Stimulated activated CD8-positive, alpha-beta memory T cell treated with anti-CD3 and anti-CD28 coated beads, Interleukin-12 subunit alpha, Interleukin-12 subunit beta, amount 100 ng/mL, for 24 hours (primary cell): ENCODE results near the gene ENOX1.

ENCODE experiments used
- DNase-seq: peaks from one replicate; pipeline ENCODE4 v3.0.0-alpha.2; 2020; ENCODE audit errors: extremely low read depth

Gene ENOX1

DNA sequence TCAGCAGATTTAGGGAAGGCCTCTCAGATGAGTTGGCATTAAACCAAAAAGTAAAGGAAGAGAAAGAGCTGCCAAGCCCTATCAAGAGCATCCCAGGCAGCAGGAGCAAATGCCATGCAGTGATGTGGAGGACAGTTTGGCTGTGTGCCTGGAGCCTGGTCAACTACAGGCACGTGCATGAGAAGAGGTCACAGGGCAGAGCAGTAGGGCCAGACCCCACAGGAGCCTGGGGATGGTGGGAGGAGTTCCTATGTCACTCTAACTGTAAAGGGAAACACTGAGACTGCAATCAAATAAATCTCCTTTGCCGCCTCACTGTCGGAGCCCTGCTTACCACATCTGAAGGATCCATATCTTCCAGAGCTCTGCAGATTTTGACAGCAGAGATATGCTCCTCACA is 240.5 kb downstream of the ENOX1 start:
- DNase-seq = no peak

DNA sequence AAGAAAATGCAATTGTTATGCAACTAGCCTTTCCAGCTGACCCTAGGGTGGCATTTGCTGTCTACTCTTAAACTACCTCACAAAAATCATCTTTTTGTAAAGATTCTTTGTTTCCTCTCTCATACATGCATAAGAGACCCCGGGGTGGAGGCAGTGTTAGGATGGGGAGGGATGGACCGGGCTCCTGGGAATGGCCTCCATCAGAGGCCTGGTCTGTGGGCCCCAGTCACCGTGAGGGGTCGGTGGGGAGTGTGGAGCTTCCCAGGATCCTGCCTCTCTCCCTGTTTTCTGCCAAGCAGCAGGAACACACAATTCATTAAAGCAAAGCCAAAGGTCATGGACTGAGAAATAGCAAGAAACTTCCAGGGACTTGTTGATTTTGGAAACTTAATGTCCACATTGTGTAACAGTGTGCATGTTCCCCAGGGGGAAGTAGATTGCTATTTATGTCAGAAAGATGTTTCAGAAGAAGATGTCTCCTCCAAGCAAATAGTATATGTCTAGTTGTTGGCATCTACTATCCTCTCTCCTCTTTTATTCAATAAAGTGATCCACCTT is 241.4 kb downstream of the ENOX1 start:
- DNase-seq = no peak

DNA sequence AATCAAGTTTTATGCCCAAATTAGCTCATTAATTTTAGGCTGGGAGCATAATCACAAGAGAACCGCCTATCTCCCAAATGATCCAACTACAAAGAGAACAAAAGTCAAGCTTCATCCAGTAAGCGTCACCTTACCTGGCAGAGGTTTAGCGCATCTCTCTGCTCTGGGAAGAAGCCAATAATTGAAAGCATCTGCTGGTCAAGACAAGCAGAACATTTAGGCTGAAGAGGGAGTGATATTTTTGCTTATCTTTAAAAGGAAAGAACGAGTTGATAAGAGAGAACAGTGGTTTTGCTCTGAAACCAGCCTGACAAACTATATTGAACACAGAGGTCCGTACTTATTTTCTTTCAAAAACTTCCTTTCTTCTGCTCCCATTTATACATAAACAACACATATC is 242.1 kb downstream of the ENOX1 start:
- no peak for DNase-seq

DNA sequence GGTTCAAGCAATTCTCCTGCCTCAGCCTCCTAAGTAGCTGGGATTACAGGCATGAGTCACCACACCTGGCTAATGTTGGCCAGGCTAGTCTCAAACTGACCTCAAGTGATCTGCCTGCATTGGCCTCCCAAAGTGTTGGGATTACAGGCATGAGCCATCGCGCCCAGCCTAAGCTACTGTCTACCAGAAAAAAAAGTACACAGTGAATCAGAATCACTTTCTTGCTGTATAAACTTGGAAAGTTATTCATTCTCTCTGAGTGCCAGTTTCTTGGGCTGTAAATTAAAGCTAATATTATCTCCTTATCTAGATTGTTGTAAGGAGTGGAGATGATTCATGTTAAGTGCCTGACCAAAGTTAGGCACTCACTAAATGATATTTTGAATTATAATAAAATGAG is 242.8 kb downstream of the ENOX1 start:
- DNase-seq = no peak

DNA sequence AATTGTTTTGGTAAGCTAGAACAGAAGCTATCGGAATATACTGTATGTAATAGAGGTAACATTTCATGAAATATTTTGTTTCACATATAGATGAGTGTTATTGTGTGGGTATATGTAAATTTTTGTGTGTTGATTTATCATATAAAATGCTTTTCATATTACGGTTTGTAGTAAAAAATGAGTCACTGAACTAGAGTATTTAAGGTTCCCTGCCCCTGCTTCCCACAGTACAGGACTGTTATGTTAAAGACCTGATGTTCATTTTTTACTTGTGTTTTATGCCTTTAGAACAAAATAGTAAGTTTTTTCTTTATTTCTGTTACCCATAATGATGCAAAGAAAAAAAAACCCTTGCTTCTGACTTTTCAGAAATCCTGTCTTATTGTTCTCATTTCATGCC is 243.4 kb downstream of the ENOX1 start:
- no peak for DNase-seq

DNA sequence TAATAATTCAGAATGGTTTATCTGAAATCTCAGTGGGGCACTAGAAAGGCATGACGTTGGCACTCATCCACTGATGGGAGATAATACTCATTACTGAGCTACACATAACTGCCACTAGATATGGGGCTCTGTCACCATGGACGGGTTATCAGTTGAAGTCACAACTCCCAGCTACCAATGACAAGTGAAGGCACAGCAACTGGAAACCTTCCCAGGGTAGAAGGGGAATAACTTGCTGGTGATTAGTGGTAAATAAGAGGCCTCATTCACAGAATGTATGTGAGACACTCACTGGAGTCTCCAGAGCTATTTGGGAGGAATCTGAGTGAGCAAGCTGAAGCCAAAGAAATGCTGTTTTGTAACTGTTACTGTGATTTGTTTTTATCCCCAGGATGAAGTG is 249.6 kb downstream of the ENOX1 start:
- no peak for DNase-seq

DNA sequence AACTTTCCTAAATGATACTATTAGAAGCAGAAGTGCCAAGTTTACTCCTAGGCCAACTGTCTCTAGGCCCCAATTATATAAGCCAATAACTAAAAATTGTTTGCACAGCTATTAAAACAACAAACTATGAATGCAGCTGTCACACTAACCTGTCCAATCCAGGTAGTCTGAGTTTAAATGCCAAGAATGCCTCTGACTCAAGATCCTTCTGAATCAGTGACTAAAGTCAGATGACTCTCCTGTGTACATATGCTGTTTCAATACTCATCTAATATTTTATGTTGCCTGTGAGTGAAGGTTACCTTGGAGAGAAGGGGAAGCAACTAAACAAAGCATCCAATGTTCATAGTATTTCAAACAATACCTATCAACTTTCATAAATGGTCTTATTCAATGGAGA is 257.0 kb downstream of the ENOX1 start:
- DNase-seq = no peak

DNA sequence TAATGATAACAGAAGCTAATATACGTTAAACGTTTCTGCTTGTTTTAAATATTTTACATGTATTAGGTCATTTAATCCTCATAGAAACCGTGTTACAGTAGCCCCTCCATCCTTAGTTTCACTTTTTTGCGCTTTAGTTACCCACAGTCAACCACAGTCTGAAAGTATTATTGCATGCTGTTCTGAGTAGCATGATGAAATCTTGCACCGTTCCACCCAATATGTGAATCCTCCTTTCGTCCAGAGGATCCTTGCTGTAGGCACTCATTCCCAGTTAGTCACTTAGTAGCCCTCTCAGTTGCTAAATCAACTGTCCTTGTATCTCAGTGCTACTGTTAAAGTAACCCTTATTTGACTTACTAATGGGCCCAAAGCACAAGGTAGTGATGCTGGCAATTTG is 257.8 kb downstream of the ENOX1 start:
- DNase-seq = no peak

DNA sequence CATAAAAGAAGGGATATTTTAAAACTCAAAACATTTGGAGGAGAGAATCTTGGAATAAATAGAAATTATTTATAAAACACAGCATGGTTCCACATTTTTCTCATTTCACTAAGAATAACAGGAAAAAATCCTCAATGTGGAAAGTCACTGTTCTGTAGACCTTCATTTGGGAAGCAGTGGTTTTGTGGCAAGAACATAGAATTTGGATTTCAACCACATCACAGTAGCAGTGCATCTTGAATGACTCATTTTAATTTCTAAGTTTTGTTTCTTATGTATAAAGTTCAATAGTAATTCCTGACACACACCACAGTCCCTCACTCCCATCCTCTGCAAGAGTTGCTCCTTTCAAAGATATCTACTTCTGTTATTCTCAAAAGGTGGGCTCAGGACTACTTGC is 264.0 kb downstream of the ENOX1 start:
- DNase-seq = no peak

DNA sequence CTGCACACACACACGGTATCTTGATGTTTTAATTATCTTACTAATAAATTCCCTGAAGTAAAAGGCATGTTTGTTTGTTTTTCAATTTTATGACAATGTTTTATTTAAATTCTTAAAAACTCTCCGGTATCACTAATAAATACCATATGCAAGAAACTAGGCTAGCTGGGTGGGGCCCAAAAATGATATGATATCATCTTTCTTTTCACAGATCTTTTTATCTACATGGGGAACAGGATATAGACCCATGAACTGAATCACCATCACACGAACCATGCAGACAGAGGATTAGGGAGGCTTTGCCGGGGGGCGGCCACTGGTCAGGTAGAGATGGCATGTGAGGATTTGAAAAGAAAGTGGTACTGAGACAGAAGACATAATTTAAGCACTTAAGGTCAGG is 266.4 kb downstream of the ENOX1 start:
- DNase-seq = no peak

DNA sequence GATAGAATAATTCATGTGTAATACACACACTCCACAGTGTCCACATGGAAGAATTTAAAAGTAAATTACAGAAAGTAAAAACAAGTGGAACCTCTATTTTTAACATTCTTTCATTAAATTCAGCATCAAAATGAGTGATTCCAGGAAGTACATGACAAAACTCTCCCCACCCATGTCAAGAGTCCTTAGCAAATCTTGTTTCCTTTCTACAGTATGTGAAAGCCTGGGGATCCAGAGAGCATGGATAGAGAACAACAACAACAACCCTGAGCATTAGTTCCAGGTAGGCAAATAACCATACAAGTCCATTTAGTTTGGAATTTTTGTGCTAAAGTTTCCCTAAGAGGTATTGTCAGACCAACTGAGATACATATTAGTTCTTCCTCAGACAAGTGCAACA is 267.9 kb downstream of the ENOX1 start:
- no peak for DNase-seq

DNA sequence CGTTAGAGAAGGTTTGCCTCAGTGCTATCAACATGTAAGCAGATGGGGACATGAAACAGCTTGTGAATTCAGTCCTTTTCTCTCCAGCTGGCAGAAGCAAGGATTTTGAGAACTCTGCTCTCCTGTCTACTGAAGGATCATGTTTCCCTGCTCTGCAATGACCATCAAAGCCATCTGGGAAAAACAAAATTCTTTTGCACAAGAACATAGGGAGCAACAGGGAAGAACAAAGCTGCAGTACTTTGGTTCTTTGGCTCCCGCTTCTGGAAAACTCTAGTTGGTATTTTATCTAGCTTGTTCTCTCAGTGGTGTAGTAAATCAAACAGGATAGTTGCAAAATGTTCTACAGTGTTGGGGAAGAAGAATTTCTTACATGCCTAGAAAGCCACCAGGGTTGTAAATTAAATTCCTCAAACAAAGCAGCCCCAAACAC is 270.4 kb downstream of the ENOX1 start:
- DNase-seq = no peak

DNA sequence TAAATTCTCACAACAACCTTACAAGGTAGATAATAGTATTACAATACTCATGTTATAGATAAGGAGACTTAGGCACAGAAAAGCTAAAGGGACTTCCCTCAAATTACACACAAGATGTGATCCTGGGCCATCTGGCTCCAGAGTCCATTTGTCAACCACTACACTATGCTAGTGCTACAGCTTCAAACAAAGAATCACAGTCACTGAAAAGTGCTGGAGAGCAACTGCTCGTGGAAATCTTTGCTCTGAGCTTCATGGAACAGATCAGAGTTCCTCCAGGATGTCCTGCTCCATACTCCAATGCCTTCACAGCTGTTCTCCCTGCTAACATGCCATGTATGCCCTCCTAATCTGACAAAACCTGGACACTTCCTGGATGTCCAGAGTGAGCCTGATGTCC is 271.2 kb downstream of the ENOX1 start:
- DNase-seq = no peak

DNA sequence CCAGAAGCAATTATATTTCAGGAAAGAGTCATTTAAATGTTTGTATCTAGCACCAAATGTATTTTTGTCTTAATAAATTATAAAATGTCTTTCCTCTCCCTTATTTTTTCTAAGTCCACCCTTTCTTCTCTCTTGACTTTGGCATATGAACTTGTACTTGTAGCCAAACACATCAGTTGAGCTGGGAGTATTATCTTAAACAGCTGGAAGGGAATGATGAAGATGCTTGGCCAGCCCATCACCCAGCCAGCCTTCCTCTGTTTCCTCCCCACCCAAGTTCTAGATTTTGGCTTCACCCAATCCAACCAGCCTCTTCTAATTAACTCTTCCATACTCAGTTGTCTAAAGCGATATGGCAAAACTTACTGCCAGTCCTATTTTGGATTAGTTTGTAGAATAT is 272.5 kb downstream of the ENOX1 start:
- no peak for DNase-seq

DNA sequence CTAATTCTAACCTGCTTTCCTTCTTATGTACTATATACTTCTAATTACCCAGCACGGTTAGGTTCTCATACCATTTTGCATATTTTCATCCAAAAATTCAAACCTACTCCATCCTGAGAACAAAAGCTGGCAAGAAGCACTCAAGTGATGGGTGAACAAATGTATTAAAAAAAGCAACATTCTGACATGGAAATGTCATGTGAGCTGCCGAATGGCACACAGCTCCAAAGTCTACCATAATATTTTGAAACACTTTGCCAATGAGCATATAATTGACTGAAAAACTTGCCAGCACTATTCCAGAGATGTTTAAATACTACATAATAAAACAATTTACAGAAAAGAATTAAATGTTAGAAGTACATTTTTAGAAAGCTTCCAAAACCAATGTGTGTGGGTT is 274.6 kb downstream of the ENOX1 start:
- no peak for DNase-seq

DNA sequence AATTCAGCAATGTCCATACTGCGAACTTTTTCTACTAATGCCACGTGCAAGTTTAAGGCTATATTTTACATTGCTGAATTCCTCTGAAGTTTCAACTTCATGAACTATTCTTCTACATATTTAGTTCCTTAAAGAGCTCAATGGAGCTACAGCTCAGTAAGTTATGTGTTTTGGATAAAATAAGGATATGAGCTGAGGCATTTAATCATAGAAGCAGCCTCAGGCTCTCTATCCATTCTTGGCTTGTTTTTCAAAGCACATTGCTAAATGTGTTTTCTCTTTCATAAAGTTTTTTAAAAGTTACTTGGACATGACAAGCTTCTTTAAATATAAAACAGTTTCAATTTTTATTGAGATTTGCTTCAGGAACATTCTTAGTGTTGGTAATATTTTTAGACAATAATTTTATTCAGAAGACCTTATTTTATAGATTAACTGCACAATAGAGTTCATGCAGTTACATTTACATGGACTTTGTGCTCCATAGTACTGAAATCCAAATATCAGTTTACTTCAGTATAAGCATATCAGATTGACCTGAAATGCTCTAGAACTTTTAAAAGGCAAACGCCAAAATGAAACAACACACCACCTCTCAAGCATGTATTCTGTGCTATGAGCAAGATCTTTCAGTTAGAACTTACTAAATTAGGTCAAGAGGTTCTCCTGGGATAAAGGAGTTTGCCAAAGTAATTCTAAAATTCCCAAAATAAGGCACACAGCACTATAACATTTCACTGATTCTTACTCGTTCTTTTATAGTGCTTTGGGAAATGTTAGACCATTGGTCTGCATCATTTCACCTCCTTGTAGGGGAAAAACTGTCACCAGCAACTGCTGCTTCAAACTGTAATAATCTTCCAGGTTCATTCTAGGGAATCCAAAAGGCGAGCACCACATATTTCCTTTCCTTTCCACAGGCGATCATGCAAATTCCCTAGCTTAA is 275.5 kb downstream of the ENOX1 start:
- no peak for DNase-seq

DNA sequence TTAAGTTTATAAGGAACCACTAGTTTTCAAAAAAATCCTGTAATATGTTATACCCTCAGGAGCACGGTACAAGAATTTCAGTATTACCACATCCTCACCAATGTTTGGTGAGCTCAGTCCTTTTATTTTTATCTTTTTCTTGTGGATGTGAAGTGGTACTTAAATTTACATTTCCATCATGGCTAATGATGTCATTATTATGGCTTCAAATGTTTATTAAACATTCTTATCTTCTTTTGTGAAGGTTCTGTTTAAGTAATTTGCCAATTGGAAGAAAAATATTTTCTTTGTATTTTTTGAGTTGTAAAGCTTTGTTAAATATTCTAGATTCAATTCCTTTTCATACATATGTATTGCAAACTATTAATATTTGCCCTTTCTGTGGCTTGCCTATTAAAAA is 291.0 kb downstream of the ENOX1 start:
- no peak for DNase-seq

DNA sequence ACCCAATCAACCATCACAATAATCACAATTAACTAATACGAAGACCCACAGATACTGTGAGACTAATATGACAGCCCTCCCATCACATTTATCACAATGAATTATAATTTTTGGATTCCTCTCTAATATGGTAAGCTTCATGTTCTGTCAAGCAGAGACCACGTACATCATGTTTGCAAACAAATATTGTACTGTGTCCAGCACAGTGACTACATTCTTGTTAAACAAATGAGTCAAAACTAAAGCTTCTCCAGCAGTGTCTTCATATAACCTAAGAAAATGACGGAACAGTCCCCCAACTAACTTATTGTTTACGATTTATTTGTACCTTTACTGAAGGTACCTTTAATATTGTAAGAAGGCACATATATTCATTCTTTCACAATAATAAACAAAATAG is 292.6 kb downstream of the ENOX1 start:
- DNase-seq = no peak

DNA sequence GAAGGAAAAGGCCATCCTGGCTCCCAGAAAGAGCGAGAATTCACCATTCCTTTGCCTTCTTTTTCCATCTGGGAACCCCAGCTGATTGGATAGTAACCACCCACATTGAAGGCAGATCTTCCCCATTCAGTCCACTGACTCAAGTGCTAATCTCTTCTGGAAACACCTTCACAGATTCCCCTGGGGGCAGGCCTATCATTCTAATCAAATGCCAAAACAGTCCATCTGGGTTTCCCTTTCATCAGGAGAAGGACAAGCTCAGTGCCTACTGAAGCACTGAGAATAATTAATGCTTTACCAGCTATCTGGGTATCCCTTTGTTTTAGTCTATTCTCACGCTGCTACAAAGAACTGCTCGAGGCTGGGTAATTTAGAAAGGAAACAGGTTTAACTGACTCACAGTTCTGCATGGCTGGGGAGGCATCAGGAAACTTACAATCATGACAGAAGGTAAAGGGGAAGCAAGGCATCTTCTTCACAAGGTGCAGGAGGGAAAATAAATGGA is 293.2 kb downstream of the ENOX1 start:
- DNase-seq = no peak

DNA sequence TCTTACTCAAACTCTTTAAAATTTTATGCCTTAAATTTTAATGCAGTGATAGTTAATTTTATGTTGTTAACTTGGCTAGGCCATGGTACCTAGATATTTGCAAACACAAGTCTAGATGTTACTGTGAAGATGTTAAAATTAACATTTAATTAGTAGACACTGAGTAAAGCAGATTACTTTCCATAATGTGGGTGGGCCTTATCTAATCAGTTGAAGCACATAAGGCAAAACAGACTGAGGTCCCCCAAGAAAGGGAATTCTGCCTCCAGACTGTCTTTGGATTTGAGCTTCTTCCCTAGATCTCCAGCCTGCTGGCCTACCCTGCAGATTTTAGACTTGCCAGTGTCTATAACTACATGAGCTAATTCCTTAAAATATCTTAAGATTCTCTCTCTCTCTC is 294.0 kb downstream of the ENOX1 start:
- DNase-seq = no peak

DNA sequence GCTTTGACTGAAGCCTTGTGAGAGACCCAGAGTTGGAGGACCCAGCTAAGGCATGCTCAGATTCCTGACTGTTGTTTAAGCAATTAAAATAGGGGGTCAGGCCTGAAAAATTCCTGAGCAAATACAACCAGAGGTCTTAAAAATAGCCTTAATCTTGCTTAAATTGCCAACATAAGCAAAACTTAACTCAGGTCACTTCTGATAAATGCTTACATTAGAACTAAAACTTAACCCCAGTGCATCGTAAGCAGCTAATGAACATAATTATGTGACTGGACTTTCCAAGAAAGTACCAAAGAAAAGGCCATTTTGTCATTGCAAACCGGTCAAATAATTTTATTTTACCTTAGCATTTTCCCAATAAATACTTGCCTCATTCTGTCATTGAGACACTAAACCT is 294.5 kb downstream of the ENOX1 start:
- DNase-seq = no peak

DNA sequence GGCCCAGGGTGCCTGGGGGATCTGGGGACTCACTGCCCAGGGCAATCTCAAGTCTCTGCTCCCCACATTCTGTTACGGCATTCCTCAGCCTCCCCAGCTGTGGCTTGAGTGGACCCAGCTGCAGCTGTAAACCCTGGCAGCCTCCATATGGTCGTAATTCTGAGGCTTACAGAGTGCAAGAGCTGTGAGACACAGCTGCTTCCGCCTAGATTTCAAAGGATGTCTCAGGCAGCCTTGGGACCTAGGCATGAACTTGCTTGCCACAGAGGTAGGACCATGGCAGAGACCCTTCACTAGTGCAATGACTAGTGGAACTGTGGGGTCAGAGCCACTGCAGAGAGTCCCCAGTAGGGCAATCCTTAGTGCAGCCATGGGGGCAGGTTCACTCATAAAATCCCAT is 297.5 kb downstream of the ENOX1 start:
- no peak for DNase-seq

DNA sequence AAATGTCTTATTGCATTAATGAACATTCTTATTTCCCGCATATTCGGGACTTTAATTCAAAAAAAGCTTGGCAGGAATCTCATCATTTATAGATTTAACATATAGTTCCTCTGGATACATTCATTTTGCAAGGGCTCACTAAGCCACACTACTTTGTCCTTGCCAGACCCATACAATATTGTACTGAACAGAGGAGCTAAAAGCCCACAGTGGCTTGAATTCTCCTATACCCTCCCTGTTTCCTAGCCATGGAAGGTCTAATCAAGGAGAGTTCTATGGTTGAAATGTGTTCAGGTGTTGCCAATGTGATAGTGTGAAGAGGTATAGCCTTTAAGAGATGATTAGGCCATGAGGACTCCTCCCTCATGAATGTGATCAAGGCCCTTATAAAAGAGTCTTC is 298.9 kb downstream of the ENOX1 start:
- DNase-seq = no peak
